ENCODE data around the gene FIG4.

- TF ChIP-seq CTCF (IDR thresholded peaks at IDR 0.05) (no peak), POLR2A (IDR thresholded peaks at IDR 0.05) (no peak), POLR2AphosphoS5 (IDR thresholded peaks at IDR 0.05) (no peak)
Observed at GRCh38 chr6:109853951-109854350, 162.9 kb downstream of the FIG4 start.

Measured in gastroesophageal sphincter (tissue), 3 donors.